ENCODE results near the gene ACE.

The ACE gene

GRCh38 chr17:63544467-63545301 is 67.8 kb downstream of the ACE start:
- no peak overlapping the region for H3K4me3 ChIP-seq (ENCODE audit: low read depth, low read length)
- no peaks in the 10 kb centered on the region for H3K9me3 ChIP-seq (ENCODE audit: severe bottlenecking)
- no peak overlapping the region for H3K27ac ChIP-seq
- no peak for DNase-seq
- H3K27me3 ChIP-seq (ENCODE audit: insufficient read depth, low read depth, severe bottlenecking): no peaks in the 10 kb centered on the region
- TF ChIP-seq, protein P1, sequence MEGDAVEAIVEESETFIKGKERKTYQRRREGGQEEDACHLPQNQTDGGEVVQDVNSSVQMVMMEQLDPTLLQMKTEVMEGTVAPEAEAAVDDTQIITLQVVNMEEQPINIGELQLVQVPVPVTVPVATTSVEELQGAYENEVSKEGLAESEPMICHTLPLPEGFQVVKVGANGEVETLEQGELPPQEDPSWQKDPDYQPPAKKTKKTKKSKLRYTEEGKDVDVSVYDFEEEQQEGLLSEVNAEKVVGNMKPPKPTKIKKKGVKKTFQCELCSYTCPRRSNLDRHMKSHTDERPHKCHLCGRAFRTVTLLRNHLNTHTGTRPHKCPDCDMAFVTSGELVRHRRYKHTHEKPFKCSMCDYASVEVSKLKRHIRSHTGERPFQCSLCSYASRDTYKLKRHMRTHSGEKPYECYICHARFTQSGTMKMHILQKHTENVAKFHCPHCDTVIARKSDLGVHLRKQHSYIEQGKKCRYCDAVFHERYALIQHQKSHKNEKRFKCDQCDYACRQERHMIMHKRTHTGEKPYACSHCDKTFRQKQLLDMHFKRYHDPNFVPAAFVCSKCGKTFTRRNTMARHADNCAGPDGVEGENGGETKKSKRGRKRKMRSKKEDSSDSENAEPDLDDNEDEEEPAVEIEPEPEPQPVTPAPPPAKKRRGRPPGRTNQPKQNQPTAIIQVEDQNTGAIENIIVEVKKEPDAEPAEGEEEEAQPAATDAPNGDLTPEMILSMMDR (IDR thresholded peaks at IDR 0.05; ENCODE audit: low read depth, low read length): no peak
- peaks cover 85% of the 10 kb centered on the region for H3K36me3 ChIP-seq

DNA sequence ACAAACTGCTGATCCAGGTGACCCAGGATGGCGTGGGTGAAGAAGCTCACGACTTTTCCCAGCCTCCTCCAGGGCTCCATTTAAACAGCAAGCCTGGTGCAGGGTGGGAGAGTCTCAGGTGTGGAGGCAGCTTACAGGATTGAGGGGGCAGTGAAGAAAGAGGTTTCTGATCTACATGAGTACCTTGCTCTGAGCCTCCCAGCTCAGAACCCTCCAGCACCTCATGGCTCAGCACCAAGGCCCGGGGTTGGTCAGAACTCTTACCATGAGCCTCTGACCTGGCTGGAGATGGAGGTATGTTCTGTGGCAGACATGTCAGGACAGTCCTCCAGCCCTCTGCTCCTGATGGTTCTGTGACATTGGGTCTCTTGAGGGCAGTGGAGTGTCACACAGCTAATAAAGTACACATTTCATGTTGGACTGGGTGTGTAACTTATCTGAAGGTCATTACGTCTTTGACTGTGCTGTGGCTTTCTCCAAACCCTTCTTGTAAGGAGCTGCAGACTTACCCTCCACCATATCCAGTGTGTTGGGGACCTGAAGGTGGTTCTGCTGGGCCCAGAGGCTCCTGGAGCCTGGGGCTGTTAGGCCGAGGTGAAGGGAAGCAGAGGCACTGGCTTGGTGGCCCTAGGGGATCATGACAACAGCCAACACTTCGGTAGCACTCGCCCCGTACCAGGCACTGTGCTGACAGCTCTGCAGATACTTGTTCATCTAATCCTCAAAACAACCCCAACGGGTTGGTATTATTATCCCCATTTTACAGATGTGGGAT is 69.6 kb downstream of the ACE start:
- Histone ChIP-seq H3K27me3 (ENCODE audit: insufficient read depth, low read depth, severe bottlenecking) (no peaks in the 10 kb centered on the region), H3K9me3 (ENCODE audit: severe bottlenecking) (no peaks in the 10 kb centered on the region), H3K4me3 (ENCODE audit: low read depth, low read length) (no peak overlapping the region), H3K27ac (no peak overlapping the region), H3K36me3 (peaks cover 72% of the 10 kb centered on the region)
- no peak for DNase-seq
- TF ChIP-seq, protein P1 (IDR thresholded peaks at IDR 0.05; ENCODE audit: low read depth, low read length): no peak

- no peaks in the 10 kb centered on the region for H3K27me3 ChIP-seq (ENCODE audit: insufficient read depth, low read depth, severe bottlenecking)
- no peaks in the 10 kb centered on the region for H3K9me3 ChIP-seq (ENCODE audit: severe bottlenecking)
- H3K4me3 ChIP-seq (ENCODE audit: low read depth, low read length): no peak overlapping the region
- DNase-seq: no peak
- peaks cover 68% of the 10 kb centered on the region for H3K36me3 ChIP-seq
- no peak overlapping the region for H3K27ac ChIP-seq
- TF ChIP-seq, protein P1 (IDR thresholded peaks at IDR 0.05; ENCODE audit: low read depth, low read length): no peak
Measured at GRCh38 chr17:63547083-63547523, 70.2 kb downstream of the ACE start.

Data from WERI-Rb-1 (cell line).